Activated naive CD8-positive, alpha-beta T cell treated with anti-CD3 and anti-CD28 coated beads, Interleukin-2, amount 50 U/mL, for 24 hours (primary cell): Measurements from ENCODE around the gene LYZL4.

ENCODE experiments used
- ATAC-seq: fragments of 150-1000 bp; cut with Tn5 transposase; one replicate; pipeline ENCODE4 v1.10.0; 2021
- DNase-seq: peaks from one replicate; pipeline ENCODE4 v3.0.0; 2021
- H3K27ac Mint-ChIP-seq: one replicate; pipeline ENCODE4 v1.8.0; 2021; ENCODE audit warnings: mild to moderate bottlenecking, mixed read lengths
- H3K27me3 Mint-ChIP-seq: one replicate; pipeline ENCODE4 v1.8.0; 2021; ENCODE audit warnings: mixed read lengths
- H3K36me3 Mint-ChIP-seq: one replicate; pipeline ENCODE4 v1.8.0; 2021; ENCODE audit warnings: low read depth, mixed read lengths
- H3K4me1 Mint-ChIP-seq: one replicate; pipeline ENCODE4 v1.8.0; 2021; ENCODE audit warnings: mixed read lengths
- H3K4me3 Mint-ChIP-seq: one replicate; pipeline ENCODE4 v1.8.0; 2021; ENCODE audit warnings: mild to moderate bottlenecking, moderate library complexity, mixed read lengths
- H3K9me3 Mint-ChIP-seq: one replicate; pipeline ENCODE4 v1.8.0; 2021; ENCODE audit warnings: mixed read lengths

LYZL4 gene

GRCh38 chr3:42371776-42372175, 38.6 kb downstream of the LYZL4 start:
- Mint-ChIP-seq H3K4me3 (no peak overlapping the region), H3K27ac (no peak overlapping the region), H3K9me3 (peaks cover 9% of the 10 kb centered on the region), H3K27me3 (peaks cover 4% of the 10 kb centered on the region), H3K4me1 (peaks cover 17% of the 10 kb centered on the region), H3K36me3 (no peaks in the 10 kb centered on the region)
- no peak for ATAC-seq
- DNase-seq, result no peak

GRCh38 chr3:42369832-42370231, 40.6 kb downstream of the LYZL4 start:
- ATAC-seq, result no peak
- H3K36me3 Mint-ChIP-seq, result no peaks in the 10 kb centered on the region
- no peak overlapping the region for H3K27ac Mint-ChIP-seq
- peaks cover 12% of the 10 kb centered on the region for H3K9me3 Mint-ChIP-seq
- H3K27me3 Mint-ChIP-seq, result peaks cover 4% of the 10 kb centered on the region
- H3K4me1 Mint-ChIP-seq, result peaks cover 6% of the 10 kb centered on the region
- DNase-seq, result no peak
- H3K4me3 Mint-ChIP-seq, result no peak overlapping the region

- no peak overlapping the region for H3K27ac Mint-ChIP-seq
- no peak overlapping the region for H3K4me3 Mint-ChIP-seq
- DNase-seq (no peak), ATAC-seq (no peak)
- peaks cover 6% of the 10 kb centered on the region for H3K4me1 Mint-ChIP-seq
- peaks cover 3% of the 10 kb centered on the region for H3K27me3 Mint-ChIP-seq
- H3K36me3 Mint-ChIP-seq, result no peaks in the 10 kb centered on the region
- H3K9me3 Mint-ChIP-seq, result peaks cover 12% of the 10 kb centered on the region
Observed at GRCh38 chr3:42369304-42369703, 41.1 kb downstream of the LYZL4 start.

GRCh38 chr3:42368861-42369260, 41.5 kb downstream of the LYZL4 start:
- Mint-ChIP-seq H3K27me3 (no peaks in the 10 kb centered on the region), H3K36me3 (no peaks in the 10 kb centered on the region), H3K27ac (no peak overlapping the region)

GRCh38 chr3:42367903-42368302, 42.5 kb downstream of the LYZL4 start:
- DNase-seq (no peak), ATAC-seq (no peak)
- no peaks in the 10 kb centered on the region for H3K27me3 Mint-ChIP-seq
- no peaks in the 10 kb centered on the region for H3K36me3 Mint-ChIP-seq
- peaks cover 12% of the 10 kb centered on the region for H3K9me3 Mint-ChIP-seq
- no peak overlapping the region for H3K4me3 Mint-ChIP-seq
- H3K27ac Mint-ChIP-seq, result no peak overlapping the region
- peaks cover 6% of the 10 kb centered on the region for H3K4me1 Mint-ChIP-seq

More at GRCh38 chr3:42368861-42369260, 41.5 kb downstream of the LYZL4 start:
- Mint-ChIP-seq H3K4me3 (no peak overlapping the region), H3K4me1 (peaks cover 6% of the 10 kb centered on the region), H3K9me3 (peaks cover 12% of the 10 kb centered on the region)
- no peak for DNase-seq
- ATAC-seq, result no peak

GRCh38 chr3:42366550-42366949, 43.9 kb downstream of the LYZL4 start:
- Mint-ChIP-seq H3K9me3 (peaks cover 12% of the 10 kb centered on the region), H3K27ac (no peak overlapping the region), H3K4me1 (peaks cover 4% of the 10 kb centered on the region), H3K4me3 (no peak overlapping the region), H3K36me3 (no peaks in the 10 kb centered on the region), H3K27me3 (no peaks in the 10 kb centered on the region)
- ATAC-seq, result no peak
- DNase-seq, result no peak

- H3K9me3 Mint-ChIP-seq, result no peaks in the 10 kb centered on the region
- H3K4me3 Mint-ChIP-seq, result no peak overlapping the region
- no peak for DNase-seq
- ATAC-seq, result no peak
- no peak overlapping the region for H3K27ac Mint-ChIP-seq
- H3K36me3 Mint-ChIP-seq, result no peaks in the 10 kb centered on the region
- H3K27me3 Mint-ChIP-seq, result no peaks in the 10 kb centered on the region
- peaks cover 14% of the 10 kb centered on the region for H3K4me1 Mint-ChIP-seq
Observed at GRCh38 chr3:42357335-42357734, 53.1 kb downstream of the LYZL4 start.

- H3K27me3 Mint-ChIP-seq, result no peaks in the 10 kb centered on the region
- no peaks in the 10 kb centered on the region for H3K9me3 Mint-ChIP-seq
- no peak overlapping the region for H3K4me3 Mint-ChIP-seq
- ATAC-seq (no peak), DNase-seq (no peak)
- H3K27ac Mint-ChIP-seq, result no peak overlapping the region
- H3K4me1 Mint-ChIP-seq, result peaks cover 14% of the 10 kb centered on the region
- H3K36me3 Mint-ChIP-seq, result no peaks in the 10 kb centered on the region
Observed at GRCh38 chr3:42355612-42356011, 54.8 kb downstream of the LYZL4 start.

GRCh38 chr3:42353631-42354030, 56.8 kb downstream of the LYZL4 start:
- no peak overlapping the region for H3K4me3 Mint-ChIP-seq
- H3K27me3 Mint-ChIP-seq, result no peaks in the 10 kb centered on the region
- ATAC-seq, result no peak
- H3K9me3 Mint-ChIP-seq, result no peaks in the 10 kb centered on the region
- peaks cover 15% of the 10 kb centered on the region for H3K4me1 Mint-ChIP-seq
- no peak for DNase-seq
- no peaks in the 10 kb centered on the region for H3K36me3 Mint-ChIP-seq
- H3K27ac Mint-ChIP-seq, result no peak overlapping the region

GRCh38 chr3:42351207-42351606, 59.2 kb downstream of the LYZL4 start:
- no peak for ATAC-seq
- no peak overlapping the region for H3K27ac Mint-ChIP-seq
- no peak overlapping the region for H3K4me3 Mint-ChIP-seq
- no peaks in the 10 kb centered on the region for H3K9me3 Mint-ChIP-seq
- no peaks in the 10 kb centered on the region for H3K36me3 Mint-ChIP-seq
- H3K4me1 Mint-ChIP-seq, result peaks cover 30% of the 10 kb centered on the region
- DNase-seq, result no peak
- H3K27me3 Mint-ChIP-seq, result no peaks in the 10 kb centered on the region

- Mint-ChIP-seq H3K9me3 (no peaks in the 10 kb centered on the region), H3K27me3 (no peaks in the 10 kb centered on the region), H3K36me3 (no peaks in the 10 kb centered on the region), H3K4me1 (peaks cover 38% of the 10 kb centered on the region), H3K4me3 (no peak overlapping the region), H3K27ac (no peak overlapping the region)
- no peak for ATAC-seq
- DNase-seq, result no peak
Observed at GRCh38 chr3:42349765-42350594, 60.4 kb downstream of the LYZL4 start.

GRCh38 chr3:42347928-42348327, 62.5 kb downstream of the LYZL4 start:
- H3K4me3 Mint-ChIP-seq, result no peak overlapping the region
- H3K36me3 Mint-ChIP-seq, result no peaks in the 10 kb centered on the region
- H3K9me3 Mint-ChIP-seq, result no peaks in the 10 kb centered on the region
- DNase-seq, result peak; percentile 12
- no peaks in the 10 kb centered on the region for H3K27me3 Mint-ChIP-seq
- H3K4me1 Mint-ChIP-seq, result peaks cover 37% of the 10 kb centered on the region
- peak; percentile 31 for ATAC-seq
- H3K27ac Mint-ChIP-seq, result peak overlapping the region; percentile 13
